Adipose tissue (tissue), 3 donors: Measurements from ENCODE around the gene ZNF595. TPM values are rescaled to one million over a fixed set of nuclear protein-coding genes. Genes with fewer than 3 reads are reported as not detected.

ENCODE experiments used
- H3K27ac ChIP-seq: one replicate; pipeline ENCODE4 v1.5.1; 2013; ENCODE audit warnings: low read depth, low read length
- WGBS, 3 donors: extraction: QIAGEN DNeasy Blood & Tissue Kit; methylation state at CpG; one replicate each; pipeline ENCODE4 v1.1.7; 2013; 5-methylcytosine and 5-hydroxymethylcytosine counted together
- polyA plus RNA-seq, 3 donors: library from polyadenylated mRNA; stranded (reverse); fragments of 200-250 nt; gene quantifications; one replicate each; pipeline ENCODE4 v1.2.3, GENCODE V29; 2013
- donor health status: healthy with polysubstance abuse.
- donor health status: Bipolar disorder and iron deficiency.
- donor health status: healthy.

The ZNF595 gene
- polyA plus RNA-seq, 3 donors = 5.0 to 6.7 (median 6.4) TPM

DNA sequence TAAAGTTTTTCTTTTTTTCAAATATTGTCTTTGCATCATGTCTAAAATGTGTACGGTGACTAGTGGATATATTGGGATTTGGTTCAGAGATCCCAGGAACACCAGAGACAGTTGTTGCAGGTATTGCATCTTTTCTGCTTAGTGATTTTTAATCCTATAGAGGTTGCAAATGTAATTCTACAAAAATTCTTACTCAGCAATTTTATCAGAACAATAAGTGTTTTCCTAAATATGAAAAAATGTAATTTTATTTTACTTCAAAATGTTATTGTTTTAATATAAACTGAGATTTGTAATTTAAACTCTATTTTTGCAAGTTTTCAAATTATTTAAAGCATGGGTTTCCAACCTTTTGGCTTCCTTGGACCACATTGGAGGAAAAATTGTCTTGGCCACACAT is 79.4 kb downstream of the ZNF595 start:
- no CpG with 5 or more reads among the region's 1 CpG for WGBS, 3 donors
- no peak overlapping the region for H3K27ac ChIP-seq

Other genes starting within 250 kb of the ZNF595 start
- 1 to 10 TPM in 2 of 3 donors, under 1 TPM in 1; 0.72 to 2.5 (median 1.3) TPM for gene ZNF718, start 71.2 kb downstream of the ZNF595 start, polyA plus RNA-seq